DND-41 (cell line): Measurements from ENCODE around the gene NUDT3.

Source experiments
- ATAC-seq: fragments of 200-7000 bp; cut with Tn5 transposase; 3 replicates; pipeline ENCODE4 v1.9.1; 2021; ENCODE audit warnings: low read depth; ENCODE audit not compliant: insufficient read depth
- DNase-seq: peaks from one replicate; pipeline ENCODE4 v3.0.0-alpha.2; 2020
- H2AFZ ChIP-seq: 2 replicates; pipeline ENCODE4 v1.6.0; 2012; ENCODE audit warnings: low read depth, low read length
- H3K27ac ChIP-seq: 2 replicates; pipeline ENCODE4 v1.5.1; 2012; ENCODE audit warnings: low read length, inconsistent platforms
- H3K27me3 ChIP-seq: fragments of 200-600 bp; sonication (generic); 2 replicates; pipeline ENCODE4 v1.6.0; 2012; ENCODE audit warnings: low read length, mild to moderate bottlenecking, inconsistent platforms; ENCODE audit not compliant: insufficient read depth, poor library complexity
- H3K36me3 ChIP-seq: 2 replicates; pipeline ENCODE4 v1.5.1; 2012; ENCODE audit warnings: low read length, inconsistent platforms; ENCODE audit not compliant: insufficient read depth
- H3K4me1 ChIP-seq: 2 replicates; pipeline ENCODE4 v1.5.1; 2012; ENCODE audit warnings: mild to moderate bottlenecking, low read length; ENCODE audit not compliant: insufficient read depth
- H3K4me2 ChIP-seq: 2 replicates; pipeline ENCODE4 v1.6.0; 2012; ENCODE audit warnings: mild to moderate bottlenecking, moderate library complexity, low read length, inconsistent platforms; ENCODE audit not compliant: insufficient read depth
- H3K4me3 ChIP-seq, 2 experiments: fragments of 200-600 bp in 1 of 2; shearing (Covaris generic) in 1 of 2; 2 replicates each; pipeline ENCODE4 v1.5.1; 2012 to 2016; ENCODE audit warnings: inconsistent platforms in 2 of 2, low read length in 2 of 2, mild to moderate bottlenecking in 2 of 2, low read depth in 1 of 2, moderate library complexity in 1 of 2
- H3K79me2 ChIP-seq: 2 replicates; pipeline ENCODE4 v1.6.0; 2012; ENCODE audit warnings: low read length, inconsistent platforms; ENCODE audit not compliant: insufficient read depth
- H3K9ac ChIP-seq: 2 replicates; pipeline ENCODE4 v1.6.0; 2012; ENCODE audit warnings: low read depth, mild to moderate bottlenecking, inconsistent platforms, low read length, moderate library complexity
- H3K9me3 ChIP-seq: 2 replicates; pipeline ENCODE4 v1.5.1; 2012; ENCODE audit warnings: low read length, moderate library complexity, mild to moderate bottlenecking, inconsistent platforms; ENCODE audit not compliant: insufficient read depth, severe bottlenecking
- H4K20me1 ChIP-seq: 2 replicates; pipeline ENCODE4 v1.6.0; 2012; ENCODE audit warnings: low read length; ENCODE audit not compliant: insufficient read depth
- EZH2 ChIP-seq: IDR thresholded peaks from 3 replicates; pipeline ENCODE4 v1.6.1; 2012; ENCODE audit warnings: borderline replicate concordance, low read depth, mild to moderate bottlenecking, moderate library complexity, low read length, inconsistent platforms; ENCODE audit not compliant: severe bottlenecking
- TF ChIP-seq, protein P1 (sequence below): IDR thresholded peaks from 2 replicates; pipeline ENCODE4 v1.5.1; 2012; ENCODE audit warnings: borderline replicate concordance, low read length, moderate library complexity, mild to moderate bottlenecking; ENCODE audit not compliant: poor library complexity, severe bottlenecking; ENCODE audit errors: extremely low read depth

The NUDT3 gene

DNA sequence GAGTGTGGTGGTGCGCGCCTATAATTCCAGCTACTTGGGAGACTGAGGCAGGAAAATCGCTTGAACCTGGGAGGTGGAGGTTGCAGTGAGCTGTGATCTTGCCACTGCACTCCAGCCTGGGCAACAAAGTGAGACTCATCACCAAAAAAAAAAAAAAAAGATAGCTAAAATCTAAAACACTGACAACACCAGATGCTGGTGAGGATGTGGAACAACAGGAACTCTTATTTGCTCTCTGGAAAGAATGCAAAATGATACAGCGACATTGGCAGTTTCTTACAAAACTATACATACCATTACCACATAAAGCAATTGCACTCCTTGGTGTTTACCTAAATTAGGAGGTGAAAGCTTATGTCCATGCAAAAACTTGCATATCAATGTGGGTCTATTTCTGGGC lies 80.2 kb downstream of the NUDT3 start:
- Histone ChIP-seq H3K27ac (no peak overlapping the region), H3K9me3 (no peaks in the 10 kb centered on the region), H3K9ac (no peak overlapping the region), H3K79me2 (peaks cover 81% of the 10 kb centered on the region), H3K4me1 (no peaks in the 10 kb centered on the region), H3K4me3 (no peak overlapping the region), H3K4me2 (no peak overlapping the region), H4K20me1 (peaks cover 49% of the 10 kb centered on the region), H3K36me3 (peaks cover 7% of the 10 kb centered on the region), H3K27me3 (no peaks in the 10 kb centered on the region), H2AFZ (no peak overlapping the region)
- ATAC-seq (no peak), DNase-seq (no peak)
- TF ChIP-seq, protein P1, sequence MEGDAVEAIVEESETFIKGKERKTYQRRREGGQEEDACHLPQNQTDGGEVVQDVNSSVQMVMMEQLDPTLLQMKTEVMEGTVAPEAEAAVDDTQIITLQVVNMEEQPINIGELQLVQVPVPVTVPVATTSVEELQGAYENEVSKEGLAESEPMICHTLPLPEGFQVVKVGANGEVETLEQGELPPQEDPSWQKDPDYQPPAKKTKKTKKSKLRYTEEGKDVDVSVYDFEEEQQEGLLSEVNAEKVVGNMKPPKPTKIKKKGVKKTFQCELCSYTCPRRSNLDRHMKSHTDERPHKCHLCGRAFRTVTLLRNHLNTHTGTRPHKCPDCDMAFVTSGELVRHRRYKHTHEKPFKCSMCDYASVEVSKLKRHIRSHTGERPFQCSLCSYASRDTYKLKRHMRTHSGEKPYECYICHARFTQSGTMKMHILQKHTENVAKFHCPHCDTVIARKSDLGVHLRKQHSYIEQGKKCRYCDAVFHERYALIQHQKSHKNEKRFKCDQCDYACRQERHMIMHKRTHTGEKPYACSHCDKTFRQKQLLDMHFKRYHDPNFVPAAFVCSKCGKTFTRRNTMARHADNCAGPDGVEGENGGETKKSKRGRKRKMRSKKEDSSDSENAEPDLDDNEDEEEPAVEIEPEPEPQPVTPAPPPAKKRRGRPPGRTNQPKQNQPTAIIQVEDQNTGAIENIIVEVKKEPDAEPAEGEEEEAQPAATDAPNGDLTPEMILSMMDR = no peak
- TF ChIP-seq EZH2 = no peak

GRCh38 chr6:34310817-34311216 lies 81.7 kb downstream of the NUDT3 start:
- ATAC-seq = no peak
- H4K20me1 ChIP-seq = peaks cover 39% of the 10 kb centered on the region
- H3K79me2 ChIP-seq = peaks cover 77% of the 10 kb centered on the region

DNA sequence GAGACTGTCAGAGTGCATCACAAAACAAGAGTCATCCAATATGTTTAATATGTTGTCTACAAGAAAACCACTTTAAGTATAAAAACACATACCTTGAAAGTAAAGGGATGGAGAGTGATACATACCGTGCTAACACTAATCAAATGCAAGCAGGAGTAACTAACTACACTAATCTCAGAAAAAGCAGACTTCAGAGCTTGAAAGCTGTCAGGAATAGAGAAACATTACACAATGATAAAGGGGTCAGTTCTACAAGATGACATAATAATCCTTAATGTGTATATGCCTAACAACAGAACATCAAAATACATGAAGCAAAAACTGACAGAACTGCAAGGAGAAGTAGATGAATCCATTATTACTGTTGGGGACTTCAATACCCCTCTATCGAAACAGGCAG lies 84.0 kb downstream of the NUDT3 start:
- H3K4me3 ChIP-seq = no peak overlapping the region
- no peaks in the 10 kb centered on the region for H3K4me1 ChIP-seq
- ATAC-seq = no peak
- H3K36me3 ChIP-seq = peaks cover 7% of the 10 kb centered on the region
- peaks cover 40% of the 10 kb centered on the region; the same call in 1 of the 2 replicates for H4K20me1 ChIP-seq
- no peaks in the 10 kb centered on the region for H3K9me3 ChIP-seq
- H3K27ac ChIP-seq = no peak overlapping the region
- DNase-seq = no peak
- H2AFZ ChIP-seq = no peak overlapping the region
- H3K27me3 ChIP-seq = no peaks in the 10 kb centered on the region
- no peak overlapping the region for H3K4me2 ChIP-seq
- H3K9ac ChIP-seq = no peak overlapping the region
- no peak for TF ChIP-seq EZH2
- TF ChIP-seq, protein P1 = no peak
- peaks cover 69% of the 10 kb centered on the region for H3K79me2 ChIP-seq

More at GRCh38 chr6:34310817-34311216, 81.7 kb downstream of the NUDT3 start:
- Histone ChIP-seq H3K9me3 (no peaks in the 10 kb centered on the region), H2AFZ (no peak overlapping the region), H3K4me2 (no peak overlapping the region), H3K27me3 (no peaks in the 10 kb centered on the region), H3K36me3 (peaks cover 7% of the 10 kb centered on the region), H3K27ac (no peak overlapping the region), H3K9ac (no peak overlapping the region), H3K4me1 (no peaks in the 10 kb centered on the region), H3K4me3 (no peak overlapping the region)
- no peak for DNase-seq
- TF ChIP-seq, protein P1 = no peak
- TF ChIP-seq EZH2 = no peak

GRCh38 chr6:34305982-34306708 lies 86.3 kb downstream of the NUDT3 start:
- Histone ChIP-seq H3K9me3 (no peaks in the 10 kb centered on the region), H3K27me3 (no peaks in the 10 kb centered on the region), H3K27ac (no peak overlapping the region), H3K36me3 (peaks cover 10% of the 10 kb centered on the region), H3K4me1 (no peaks in the 10 kb centered on the region), H3K4me3 (no peak overlapping the region), H3K9ac (no peak overlapping the region), H3K4me2 (no peak overlapping the region), H3K79me2 (peaks cover 57% of the 10 kb centered on the region), H2AFZ (no peak overlapping the region), H4K20me1 (peaks cover 36% of the 10 kb centered on the region)
- no peak for ATAC-seq
- no peak for DNase-seq
- TF ChIP-seq EZH2 = no peak
- TF ChIP-seq, protein P1 = no peak
